ENCODE results near the gene S1PR5. TPM values are rescaled to one million over a fixed set of nuclear protein-coding genes. Genes with fewer than 3 reads are reported as not detected.

Gene S1PR5
- total and polyA plus RNA-seq, 9 of the 15 experiments (the other 6 are each of a cell fraction or from before 2014, with no cell fraction given): 0.03 to 0.54 (median 0.35) TPM; not detected in 4

DNA sequence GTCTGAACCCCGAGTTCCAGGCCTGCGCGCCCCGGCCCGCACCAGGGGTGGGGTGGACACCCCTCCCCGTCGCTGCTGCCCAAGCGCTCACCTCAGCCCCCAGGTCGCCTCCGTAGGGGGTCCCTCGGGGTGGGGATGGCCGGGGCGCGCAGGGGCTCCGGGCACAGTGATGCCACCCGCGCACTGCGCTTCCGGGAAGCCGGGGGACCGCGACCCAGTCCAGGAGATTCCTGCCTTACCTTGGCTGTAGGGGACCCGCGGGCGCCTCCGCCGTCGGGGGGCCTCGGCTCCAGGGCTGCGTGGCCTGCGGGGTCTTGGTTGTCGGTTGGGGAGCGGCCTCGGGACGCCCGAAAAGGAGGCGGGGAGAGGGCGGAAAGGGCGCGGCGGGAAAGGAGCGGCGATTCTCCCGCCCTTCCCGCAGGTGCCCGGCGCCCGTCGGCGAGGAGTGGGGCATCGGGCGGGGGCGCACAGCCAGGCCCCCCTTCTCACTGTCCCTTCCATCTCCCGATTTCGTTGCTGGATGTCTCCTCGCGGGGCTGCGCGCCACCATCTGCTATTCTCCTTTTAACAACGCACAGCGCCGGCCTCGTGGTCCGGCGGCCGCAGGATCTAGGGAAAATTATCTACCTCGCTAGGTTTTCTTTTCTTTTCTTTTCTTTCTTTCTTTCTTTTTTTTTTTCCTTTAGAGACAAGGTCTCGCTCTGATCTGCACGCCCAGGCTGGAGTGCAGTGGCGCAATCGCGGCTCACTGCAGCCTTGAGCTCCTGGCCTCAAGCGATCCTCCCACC is 14.1 kb downstream of the S1PR5 start, which contains the start of gene KEAP1 (continued):
- TF ChIP-seq, protein P1, sequence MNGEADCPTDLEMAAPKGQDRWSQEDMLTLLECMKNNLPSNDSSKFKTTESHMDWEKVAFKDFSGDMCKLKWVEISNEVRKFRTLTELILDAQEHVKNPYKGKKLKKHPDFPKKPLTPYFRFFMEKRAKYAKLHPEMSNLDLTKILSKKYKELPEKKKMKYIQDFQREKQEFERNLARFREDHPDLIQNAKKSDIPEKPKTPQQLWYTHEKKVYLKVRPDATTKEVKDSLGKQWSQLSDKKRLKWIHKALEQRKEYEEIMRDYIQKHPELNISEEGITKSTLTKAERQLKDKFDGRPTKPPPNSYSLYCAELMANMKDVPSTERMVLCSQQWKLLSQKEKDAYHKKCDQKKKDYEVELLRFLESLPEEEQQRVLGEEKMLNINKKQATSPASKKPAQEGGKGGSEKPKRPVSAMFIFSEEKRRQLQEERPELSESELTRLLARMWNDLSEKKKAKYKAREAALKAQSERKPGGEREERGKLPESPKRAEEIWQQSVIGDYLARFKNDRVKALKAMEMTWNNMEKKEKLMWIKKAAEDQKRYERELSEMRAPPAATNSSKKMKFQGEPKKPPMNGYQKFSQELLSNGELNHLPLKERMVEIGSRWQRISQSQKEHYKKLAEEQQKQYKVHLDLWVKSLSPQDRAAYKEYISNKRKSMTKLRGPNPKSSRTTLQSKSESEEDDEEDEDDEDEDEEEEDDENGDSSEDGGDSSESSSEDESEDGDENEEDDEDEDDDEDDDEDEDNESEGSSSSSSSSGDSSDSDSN (IDR thresholded peaks at IDR 0.05; ENCODE audit: borderline replicate concordance in 1 of 2, low read depth in 2 of 2, low read length in 2 of 2): no peak
- TF ChIP-seq, protein P2, sequence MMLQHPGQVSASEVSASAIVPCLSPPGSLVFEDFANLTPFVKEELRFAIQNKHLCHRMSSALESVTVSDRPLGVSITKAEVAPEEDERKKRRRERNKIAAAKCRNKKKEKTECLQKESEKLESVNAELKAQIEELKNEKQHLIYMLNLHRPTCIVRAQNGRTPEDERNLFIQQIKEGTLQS (IDR thresholded peaks at IDR 0.05): 0 out of 2 replicates have a peak, but pooled peaks have one; percentile 28
- TF ChIP-seq, protein P2 (CRISPR knock-in tag; conservative IDR thresholded peaks at IDR 0.05): 0 out of 2 replicates have a peak, but pooled peaks have one; percentile 49
- no peak for TF ChIP-seq CBX1 (IDR thresholded peaks at IDR 0.05; ENCODE audit: low read depth)
- TF ChIP-seq HDAC8 (tag; IDR thresholded peaks at IDR 0.05): 0 out of 2 replicates have a peak, but pooled peaks have one; percentile 41
- TF ChIP-seq, protein P3, sequence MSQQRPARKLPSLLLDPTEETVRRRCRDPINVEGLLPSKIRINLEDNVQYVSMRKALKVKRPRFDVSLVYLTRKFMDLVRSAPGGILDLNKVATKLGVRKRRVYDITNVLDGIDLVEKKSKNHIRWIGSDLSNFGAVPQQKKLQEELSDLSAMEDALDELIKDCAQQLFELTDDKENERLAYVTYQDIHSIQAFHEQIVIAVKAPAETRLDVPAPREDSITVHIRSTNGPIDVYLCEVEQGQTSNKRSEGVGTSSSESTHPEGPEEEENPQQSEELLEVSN (IDR thresholded peaks at IDR 0.05; ENCODE audit: borderline replicate concordance in 1 of 2, extremely low read depth in 1 of 2, insufficient read depth in 1 of 2, insufficient read length in 1 of 2, low read depth in 1 of 2, low read length in 1 of 2, poor library complexity in 1 of 2, severe bottlenecking in 1 of 2): peak; percentile 99
- TF ChIP-seq STAG1 (CRISPR knock-in tag; IDR thresholded peaks at IDR 0.05; ENCODE audit: borderline replicate concordance): peak; percentile 22; the same call in 1 of the 2 replicates
- TF ChIP-seq, protein P4, sequence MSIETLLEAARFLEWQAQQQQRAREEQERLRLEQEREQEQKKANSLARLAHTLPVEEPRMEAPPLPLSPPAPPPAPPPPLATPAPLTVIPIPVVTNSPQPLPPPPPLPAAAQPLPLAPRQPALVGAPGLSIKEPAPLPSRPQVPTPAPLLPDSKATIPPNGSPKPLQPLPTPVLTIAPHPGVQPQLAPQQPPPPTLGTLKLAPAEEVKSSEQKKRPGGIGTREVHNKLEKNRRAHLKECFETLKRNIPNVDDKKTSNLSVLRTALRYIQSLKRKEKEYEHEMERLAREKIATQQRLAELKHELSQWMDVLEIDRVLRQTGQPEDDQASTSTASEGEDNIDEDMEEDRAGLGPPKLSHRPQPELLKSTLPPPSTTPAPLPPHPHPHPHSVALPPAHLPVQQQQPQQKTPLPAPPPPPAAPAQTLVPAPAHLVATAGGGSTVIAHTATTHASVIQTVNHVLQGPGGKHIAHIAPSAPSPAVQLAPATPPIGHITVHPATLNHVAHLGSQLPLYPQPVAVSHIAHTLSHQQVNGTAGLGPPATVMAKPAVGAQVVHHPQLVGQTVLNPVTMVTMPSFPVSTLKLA (conservative IDR thresholded peaks at IDR 0.05): peak; percentile 37 to 71; a peak in 2 of 4 replicates
- no peak for TF ChIP-seq POLR3A (IDR thresholded peaks at IDR 0.05; ENCODE audit: borderline replicate concordance, extremely low read depth, insufficient read depth, insufficient read length)
- TF ChIP-seq, protein P5, sequence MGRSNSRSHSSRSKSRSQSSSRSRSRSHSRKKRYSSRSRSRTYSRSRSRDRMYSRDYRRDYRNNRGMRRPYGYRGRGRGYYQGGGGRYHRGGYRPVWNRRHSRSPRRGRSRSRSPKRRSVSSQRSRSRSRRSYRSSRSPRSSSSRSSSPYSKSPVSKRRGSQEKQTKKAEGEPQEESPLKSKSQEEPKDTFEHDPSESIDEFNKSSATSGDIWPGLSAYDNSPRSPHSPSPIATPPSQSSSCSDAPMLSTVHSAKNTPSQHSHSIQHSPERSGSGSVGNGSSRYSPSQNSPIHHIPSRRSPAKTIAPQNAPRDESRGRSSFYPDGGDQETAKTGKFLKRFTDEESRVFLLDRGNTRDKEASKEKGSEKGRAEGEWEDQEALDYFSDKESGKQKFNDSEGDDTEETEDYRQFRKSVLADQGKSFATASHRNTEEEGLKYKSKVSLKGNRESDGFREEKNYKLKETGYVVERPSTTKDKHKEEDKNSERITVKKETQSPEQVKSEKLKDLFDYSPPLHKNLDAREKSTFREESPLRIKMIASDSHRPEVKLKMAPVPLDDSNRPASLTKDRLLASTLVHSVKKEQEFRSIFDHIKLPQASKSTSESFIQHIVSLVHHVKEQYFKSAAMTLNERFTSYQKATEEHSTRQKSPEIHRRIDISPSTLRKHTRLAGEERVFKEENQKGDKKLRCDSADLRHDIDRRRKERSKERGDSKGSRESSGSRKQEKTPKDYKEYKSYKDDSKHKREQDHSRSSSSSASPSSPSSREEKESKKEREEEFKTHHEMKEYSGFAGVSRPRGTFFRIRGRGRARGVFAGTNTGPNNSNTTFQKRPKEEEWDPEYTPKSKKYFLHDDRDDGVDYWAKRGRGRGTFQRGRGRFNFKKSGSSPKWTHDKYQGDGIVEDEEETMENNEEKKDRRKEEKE (IDR thresholded peaks at IDR 0.05; ENCODE audit: borderline replicate concordance in 1 of 2, control insufficient read depth in 1 of 2, low read depth in 2 of 2, low read length in 1 of 2): no peak

Data from K562 (cell line).